ENCODE results near the gene TAB3. TPM values are rescaled to one million over a fixed set of nuclear protein-coding genes. Genes with fewer than 3 reads are reported as not detected.

TAB3 gene
- total and polyA plus RNA-seq, 2 of the 4 experiments (the other 2 are of a cell fraction) = 4.7 to 6.4 TPM

GRCh38 chrX:30931920-30932319 lies 42.9 kb upstream of the TAB3 start:
- Histone ChIP-seq H4K5ac (ENCODE audit: low read depth, low read length) (no peak overlapping the region), H3K9me3 (ENCODE audit: control insufficient read depth, insufficient read depth, low read length) (no peaks in the 10 kb centered on the region), H4K8ac (ENCODE audit: low read depth in 2 of 2, low read length in 2 of 2) (no peak overlapping the region), H3K56ac (ENCODE audit: extremely low read depth, insufficient read depth, low read length) (no peak overlapping the region), H2BK20ac (ENCODE audit: low read depth, low read length) (no peak overlapping the region), H3K27me3 (ENCODE audit: control insufficient read depth, insufficient read depth, low read length) (peaks cover 2% of the 10 kb centered on the region; the same call in 1 of the 2 replicates), H3K23ac (ENCODE audit: low read depth, low read length) (no peak overlapping the region), H3K9me1 (ENCODE audit: insufficient read depth, low read length) (no peaks in the 10 kb centered on the region), H3K36me3 (ENCODE audit: control insufficient read depth, insufficient read depth, low read length) (no peaks in the 10 kb centered on the region), H3K14ac (replicated peaks; ENCODE audit: low read depth, low read length) (no peak overlapping the region), H3K9ac (ENCODE audit: low read depth, low read length) (no peak overlapping the region), H3K79me1 (ENCODE audit: low read depth in 1 of 2, low read length in 2 of 2) (no peaks in the 10 kb centered on the region), H2AK9ac (replicated peaks; ENCODE audit: low read depth, low read length, poor library complexity) (no peak overlapping the region), H4K20me1 (ENCODE audit: insufficient read depth, low read length) (no peaks in the 10 kb centered on the region), H2BK5ac (ENCODE audit: low read depth, low read length, poor library complexity, severe bottlenecking) (no peak overlapping the region), H3K4me2 (ENCODE audit: low read depth, low read length) (no peak overlapping the region), H3K18ac (ENCODE audit: low read depth, low read length) (no peak overlapping the region), H3K4ac (ENCODE audit: low read depth, low read length) (no peak overlapping the region), H3K4me3 (ENCODE audit: insufficient read depth, low read depth, low read length) (no peak overlapping the region), H3K27ac (ENCODE audit: insufficient read depth, low read length) (no peak overlapping the region), H2BK120ac (ENCODE audit: low read depth, low read length) (no peak overlapping the region), H3K4me1 (ENCODE audit: control insufficient read depth, insufficient read depth, low read length) (no peaks in the 10 kb centered on the region), H2BK15ac (ENCODE audit: low read depth, low read length) (no peak overlapping the region), H2AK5ac (ENCODE audit: low read depth, low read length) (no peak overlapping the region), H4K91ac (ENCODE audit: insufficient read depth, low read depth, low read length) (no peak overlapping the region), H2AFZ (replicated peaks; ENCODE audit: low read length, poor library complexity) (no peak overlapping the region)
- intact Hi-C loops (cut with micrococcal nuclease) (no loop called here), dilution Hi-C loops (cut with HindIII; ENCODE audit: low sequenced_read_pairs, unreplicated experiment) (no loop called here), in situ Hi-C loops (cut with MboI; ENCODE audit: low sequenced_read_pairs) (no loop called here)
- no peak for ATAC-seq (ENCODE audit: low read depth)
- CTCF ChIA-PET = no interaction called here
- DNase-seq = no peak
- POLR2A ChIA-PET (ENCODE audit: unreplicated experiment) = no interaction called here
- WGBS, 2 experiments (ENCODE audit: extremely low coverage in 2 of 2, insufficient read length in 1 of 2) = no CpG with 5 or more reads among the region's 1 CpG
- no TSS peak for BruUV-seq (replicated peaks)
- TF ChIP-seq CEBPB (IDR thresholded peaks at IDR 0.05; ENCODE audit: low read depth, low read length) (no peak), RCOR1 (IDR thresholded peaks at IDR 0.05; ENCODE audit: insufficient replicate concordance, low read length) (no peak), CTCF (conservative IDR thresholded peaks at IDR 0.05; ENCODE audit: low read depth, low read length) (no peak), MAZ (IDR thresholded peaks at IDR 0.05; ENCODE audit: borderline replicate concordance, low read depth, low read length) (no peak), USF2 (IDR thresholded peaks at IDR 0.05; ENCODE audit: low read depth, low read length) (no peak), RFX5 (IDR thresholded peaks at IDR 0.05; ENCODE audit: low read depth, low read length) (no peak), SMC3 (IDR thresholded peaks at IDR 0.05; ENCODE audit: low read depth, low read length) (no peak), NFE2L2 (IDR thresholded peaks at IDR 0.05; ENCODE audit: low read depth, low read length) (no peak), POLR2A (IDR thresholded peaks at IDR 0.05; ENCODE audit: low read depth, low read length) (no peak), MXI1 (IDR thresholded peaks at IDR 0.05; ENCODE audit: borderline replicate concordance, low read depth, low read length) (no peak)

Data from IMR-90 (cell line).